Measurements from ENCODE around the gene REC8.

REC8 gene

DNA sequence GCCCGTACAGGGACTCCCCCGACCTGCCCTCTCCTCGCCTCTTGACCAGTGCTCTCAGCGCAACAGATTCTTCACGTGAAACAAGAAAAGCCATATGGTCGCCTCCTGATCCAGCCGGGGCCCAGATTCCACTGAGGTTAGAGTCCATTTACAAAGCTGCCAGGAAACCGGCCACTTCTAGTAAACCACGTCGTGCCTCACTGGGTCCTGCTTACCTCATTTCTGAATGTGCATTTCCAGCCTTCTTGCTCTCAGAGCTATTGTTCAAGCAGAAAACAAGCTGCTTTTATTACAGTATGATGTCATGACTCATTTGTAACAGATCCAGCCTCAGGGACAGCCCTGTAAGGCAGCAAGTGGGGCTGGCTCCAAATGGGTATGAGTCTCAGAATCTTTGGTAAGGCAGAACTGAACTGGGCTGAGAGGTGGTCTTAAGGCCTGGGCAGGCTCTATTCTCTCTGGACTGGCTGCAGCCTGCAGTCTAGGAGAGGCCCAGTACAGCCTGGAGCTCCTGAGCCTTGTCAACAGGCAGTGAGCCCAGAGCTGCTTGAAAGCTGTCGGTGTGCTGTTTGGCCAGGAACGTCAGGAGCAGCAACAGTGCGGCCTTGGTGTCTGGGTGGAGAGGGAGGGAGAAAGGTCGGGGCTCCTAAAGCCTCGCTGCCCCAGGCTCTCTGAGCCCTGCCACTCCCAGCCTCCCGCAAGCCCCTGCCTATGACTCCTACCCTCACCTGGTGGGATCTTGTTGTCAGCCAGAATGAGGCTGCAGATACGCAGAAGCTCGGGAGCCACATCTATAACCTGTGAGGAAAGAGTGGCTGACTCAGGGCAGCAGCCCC lies 8.3 kb downstream of the REC8 start:
- no peak for DNase-seq (ENCODE audit: low read depth)
- TF ChIP-seq, protein P1, sequence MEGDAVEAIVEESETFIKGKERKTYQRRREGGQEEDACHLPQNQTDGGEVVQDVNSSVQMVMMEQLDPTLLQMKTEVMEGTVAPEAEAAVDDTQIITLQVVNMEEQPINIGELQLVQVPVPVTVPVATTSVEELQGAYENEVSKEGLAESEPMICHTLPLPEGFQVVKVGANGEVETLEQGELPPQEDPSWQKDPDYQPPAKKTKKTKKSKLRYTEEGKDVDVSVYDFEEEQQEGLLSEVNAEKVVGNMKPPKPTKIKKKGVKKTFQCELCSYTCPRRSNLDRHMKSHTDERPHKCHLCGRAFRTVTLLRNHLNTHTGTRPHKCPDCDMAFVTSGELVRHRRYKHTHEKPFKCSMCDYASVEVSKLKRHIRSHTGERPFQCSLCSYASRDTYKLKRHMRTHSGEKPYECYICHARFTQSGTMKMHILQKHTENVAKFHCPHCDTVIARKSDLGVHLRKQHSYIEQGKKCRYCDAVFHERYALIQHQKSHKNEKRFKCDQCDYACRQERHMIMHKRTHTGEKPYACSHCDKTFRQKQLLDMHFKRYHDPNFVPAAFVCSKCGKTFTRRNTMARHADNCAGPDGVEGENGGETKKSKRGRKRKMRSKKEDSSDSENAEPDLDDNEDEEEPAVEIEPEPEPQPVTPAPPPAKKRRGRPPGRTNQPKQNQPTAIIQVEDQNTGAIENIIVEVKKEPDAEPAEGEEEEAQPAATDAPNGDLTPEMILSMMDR (IDR thresholded peaks at IDR 0.05; ENCODE audit: low read depth, low read length, missing control alignments), result no peak
- H3K4me3 ChIP-seq (ENCODE audit: low read depth, low read length), result no peak overlapping the region

DNA sequence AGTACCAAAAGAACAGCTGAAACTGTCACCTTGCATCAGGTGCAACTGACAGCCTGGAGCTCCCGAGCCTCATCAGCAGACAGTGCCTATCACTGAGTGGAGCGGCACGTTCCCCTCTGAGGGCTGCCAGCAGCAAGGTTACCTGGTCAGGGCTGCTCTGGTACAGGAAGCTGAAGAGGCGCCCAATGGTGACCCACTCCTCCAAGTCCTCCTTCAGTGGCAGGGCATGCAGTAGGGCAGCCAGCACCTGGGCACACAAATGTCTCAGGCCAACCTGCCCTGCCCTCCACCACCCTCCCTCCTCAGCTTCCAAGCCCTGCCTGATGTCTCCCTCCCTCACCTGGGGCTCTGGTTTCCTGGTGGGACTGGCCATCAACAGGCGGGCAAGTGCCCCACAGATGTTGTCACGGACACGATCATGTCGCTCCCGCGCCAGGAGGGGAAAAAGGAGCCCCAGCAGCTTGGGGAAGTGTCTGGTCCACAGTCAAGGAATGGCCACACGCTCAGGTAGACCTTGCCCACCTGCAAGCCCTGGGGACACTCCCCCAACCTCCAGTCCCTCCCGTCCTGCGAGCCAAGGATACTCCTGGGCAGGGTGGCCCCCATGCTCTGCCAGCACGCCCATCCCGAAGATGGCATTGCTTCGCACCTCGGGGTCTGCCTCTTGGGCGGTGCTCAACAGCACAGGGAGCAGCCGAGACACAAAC lies 9.6 kb downstream of the REC8 start:
- no peak for DNase-seq (ENCODE audit: low read depth)
- TF ChIP-seq, protein P1 (IDR thresholded peaks at IDR 0.05; ENCODE audit: low read depth, low read length, missing control alignments), result no peak
- no peak overlapping the region for H3K4me3 ChIP-seq (ENCODE audit: low read depth, low read length)

DNA sequence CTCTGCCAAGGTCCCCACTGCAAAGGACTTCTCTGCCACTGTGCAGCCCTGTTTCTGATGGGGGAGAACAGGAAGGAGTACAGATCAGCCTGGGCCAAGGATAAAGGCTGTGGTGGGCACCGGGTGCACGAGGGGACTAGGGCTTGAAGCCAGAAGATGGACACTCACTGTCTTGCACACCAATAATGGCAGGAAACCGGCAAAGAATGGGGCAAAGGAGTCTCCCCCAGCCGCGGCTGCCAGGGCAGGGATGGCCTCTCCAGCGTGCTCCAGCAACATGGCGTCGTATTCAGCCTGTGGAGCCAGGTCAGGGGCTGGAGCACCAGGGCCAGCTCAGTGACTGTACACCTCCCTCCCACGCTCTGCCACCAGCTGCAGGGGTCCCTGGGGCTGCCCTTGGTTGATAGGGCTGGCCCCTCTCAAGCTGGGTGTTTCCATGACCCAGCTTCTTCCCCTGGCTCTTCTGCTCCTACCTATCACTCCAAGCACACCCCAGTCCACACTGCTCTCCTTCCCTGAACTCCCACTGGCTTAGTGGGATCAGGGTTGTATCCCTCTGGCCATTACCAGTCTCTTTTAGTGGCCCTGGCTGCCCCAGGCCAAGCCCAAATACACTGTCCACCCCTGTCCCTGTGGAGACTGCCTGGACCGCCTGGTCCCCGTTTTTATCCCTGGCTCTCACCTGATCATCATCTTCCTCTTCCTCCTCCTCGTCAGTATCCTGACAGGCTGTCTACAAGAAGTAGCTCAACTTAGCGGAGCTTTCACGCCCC lies 10.4 kb downstream of the REC8 start:
- H3K4me3 ChIP-seq (ENCODE audit: low read depth, low read length), result no peak overlapping the region
- TF ChIP-seq, protein P1 (IDR thresholded peaks at IDR 0.05; ENCODE audit: low read depth, low read length, missing control alignments), result no peak
- DNase-seq (ENCODE audit: low read depth), result no peak

DNA sequence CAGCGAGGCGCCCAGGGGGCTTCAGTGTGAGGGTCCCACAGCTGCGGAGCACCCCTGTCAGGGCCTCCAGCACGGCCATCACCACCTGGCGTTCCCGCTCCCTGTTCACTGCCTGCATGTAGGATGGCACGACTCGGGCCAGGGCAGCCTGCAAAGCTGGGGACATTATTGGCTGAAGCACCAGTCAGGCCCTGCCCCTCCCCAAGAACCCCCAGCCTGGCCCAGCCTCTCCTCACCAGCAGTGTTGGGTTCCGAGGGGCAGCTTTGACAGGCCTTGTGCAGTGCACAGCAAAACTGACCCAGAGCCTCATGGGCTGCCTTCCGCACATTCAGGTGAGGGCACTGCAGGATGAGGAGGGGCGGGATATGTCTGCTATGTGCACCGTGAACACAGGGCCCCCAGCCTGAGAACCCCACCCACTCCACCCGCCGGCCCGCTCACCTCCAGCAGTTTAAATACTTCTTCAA lies 11.2 kb downstream of the REC8 start:
- no peak for DNase-seq (ENCODE audit: low read depth)
- no peak overlapping the region for H3K4me3 ChIP-seq (ENCODE audit: low read depth, low read length)
- TF ChIP-seq, protein P1 (IDR thresholded peaks at IDR 0.05; ENCODE audit: low read depth, low read length, missing control alignments), result no peak

DNA sequence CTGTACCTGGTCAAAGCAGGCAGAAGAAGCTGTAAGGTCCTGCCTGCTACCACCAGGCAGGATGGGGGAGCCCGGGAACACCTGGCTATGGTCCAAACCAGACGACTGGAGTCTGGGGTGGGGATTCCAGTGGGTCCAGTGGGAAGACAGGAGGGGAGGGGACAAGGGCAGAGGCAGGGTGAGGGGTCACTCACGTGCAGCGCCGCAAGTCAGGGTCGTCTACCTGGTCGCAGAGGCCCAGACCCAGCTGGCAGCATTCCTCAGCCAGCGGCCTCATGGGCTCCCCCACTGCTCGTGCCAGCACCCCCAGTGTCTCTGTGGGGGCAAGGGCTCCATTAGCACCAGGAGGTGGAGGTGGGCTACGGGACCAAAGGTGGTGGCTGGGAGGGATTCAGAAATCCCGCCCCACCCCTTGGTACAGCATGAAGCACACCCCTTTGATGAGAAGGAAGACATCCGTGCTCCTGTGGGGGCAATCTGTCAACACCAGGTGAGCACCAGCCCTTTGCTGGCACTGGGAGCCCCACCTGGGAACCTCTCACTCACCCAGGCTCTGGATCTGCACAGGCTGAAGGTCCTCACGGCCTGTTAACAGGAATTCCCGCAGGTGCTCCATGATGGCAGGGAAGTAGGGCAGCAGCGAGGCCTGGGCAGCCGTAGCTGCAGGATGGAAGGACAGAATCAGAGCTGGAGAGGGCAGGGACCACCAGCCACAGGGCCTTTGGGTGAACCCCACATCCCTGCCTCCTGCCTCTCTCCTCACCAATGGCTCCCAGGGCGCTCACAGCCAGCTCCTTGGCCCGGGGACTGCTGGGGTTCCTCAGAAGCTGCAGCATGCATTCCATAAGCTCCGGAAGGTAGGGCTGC lies 12.5 kb downstream of the REC8 start:
- TF ChIP-seq, protein P1 (IDR thresholded peaks at IDR 0.05; ENCODE audit: low read depth, low read length, missing control alignments), result no peak
- no peak overlapping the region for H3K4me3 ChIP-seq (ENCODE audit: low read depth, low read length)
- DNase-seq (ENCODE audit: low read depth), result no peak

DNA sequence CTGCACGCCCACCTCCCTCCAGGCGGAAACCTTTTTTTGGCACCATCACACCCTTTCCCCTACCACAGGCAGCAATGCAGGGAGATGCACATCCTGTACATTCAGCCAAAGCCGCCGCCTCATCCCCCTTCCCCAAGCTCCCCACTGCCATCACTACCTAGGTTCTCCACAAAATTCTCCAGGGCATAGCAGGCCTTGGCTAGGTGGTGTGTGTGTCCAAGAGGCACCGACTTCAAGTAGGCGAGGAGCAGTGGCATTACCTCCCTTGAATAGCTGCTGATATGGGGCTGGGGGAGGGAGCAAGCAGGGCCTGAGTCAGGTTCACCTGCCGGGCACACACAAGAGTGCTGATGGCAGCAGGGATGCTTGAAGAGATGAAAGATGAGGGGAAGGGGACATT lies 13.1 kb downstream of the REC8 start:
- TF ChIP-seq, protein P1 (IDR thresholded peaks at IDR 0.05; ENCODE audit: low read depth, low read length, missing control alignments), result no peak
- DNase-seq (ENCODE audit: low read depth), result no peak
- H3K4me3 ChIP-seq (ENCODE audit: low read depth, low read length), result no peak overlapping the region

Data from GM12864 (cell line).